RPMI7951 (cell line): Measurements from ENCODE around the gene CLTB. TPM values are rescaled to one million over a fixed set of nuclear protein-coding genes. Genes with fewer than 3 reads are reported as not detected.
"Not testable (repeated sequence)": the region's sequence is repeated elsewhere in the genome, so short reads cannot be mapped to it uniquely, and the experiment has no call there.

Experiments used
- DNase-seq: peaks from one replicate; pipeline ENCODE4 v3.0.0-alpha.2; 2012; ENCODE audit warnings: low read depth
- total RNA-seq: library from RNA; depleted of rRNA; stranded (reverse); fragments of >200 nt; shearing (Covaris generic); gene quantifications from 2 replicates; pipeline ENCODE4 v1.2.3, GENCODE V29; 2014; rRNA removed

Gene CLTB
- total RNA-seq = 70.2 and 92.2 TPM in 2 replicates

GRCh38 chr5:176415952-176416924, at the start of gene CLTB:
TSS of gene CLTB (minus strand) at chr5:176416539. CDS start at chr5:176416363, 176 bp downstream.
- DNase-seq = peak; percentile 80

- DNase-seq = no peak
These were observed 46.9 kb upstream of the CLTB start for GRCh38 chr5:176463113-176463764.

- DNase-seq = no peak
These were observed 45.0 kb upstream of the CLTB start for GRCh38 chr5:176461349-176461748.

GRCh38 chr5:176458904-176459561, 42.7 kb upstream of the CLTB start:
- DNase-seq = no peak

- DNase-seq = no peak
These were observed 38.5 kb upstream of the CLTB start for GRCh38 chr5:176454724-176455394.

GRCh38 chr5:176450077-176450476, 33.7 kb upstream of the CLTB start:
- DNase-seq = no peak

- DNase-seq = peak; percentile 97
These were observed 31.8 kb upstream of the CLTB start, which contains the start of gene FAF2 for GRCh38 chr5:176447978-176448608. TSS of gene FAF2 (plus strand) at chr5:176448385. CDS start at chr5:176448408, 23 bp downstream.

- no peak for DNase-seq
These were observed 31.2 kb upstream of the CLTB start for GRCh38 chr5:176447591-176447977.

GRCh38 chr5:176446884-176447590, 30.7 kb upstream of the CLTB start:
- peak; percentile 11 for DNase-seq

- DNase-seq = no peak
These were observed 29.8 kb upstream of the CLTB start for GRCh38 chr5:176446028-176446665.

- DNase-seq = no peak
These were observed 28.4 kb upstream of the CLTB start for GRCh38 chr5:176444742-176445141.

- DNase-seq = not testable (repeated sequence)
These were observed 26.6 kb upstream of the CLTB start for GRCh38 chr5:176442911-176443310.

- peak; percentile 37 for DNase-seq
These were observed 25.6 kb upstream of the CLTB start for GRCh38 chr5:176441921-176442323.

- no peak for DNase-seq
These were observed 24.8 kb upstream of the CLTB start for GRCh38 chr5:176440927-176441706.

GRCh38 chr5:176438959-176439757, 22.8 kb upstream of the CLTB start:
- DNase-seq = peak; percentile 81

- DNase-seq = peak; percentile 30
These were observed 20.3 kb upstream of the CLTB start for GRCh38 chr5:176436656-176437055.

GRCh38 chr5:176432707-176433106, 16.4 kb upstream of the CLTB start:
- no peak for DNase-seq

GRCh38 chr5:176429972-176430371, 13.6 kb upstream of the CLTB start:
- DNase-seq = peak; percentile 17
